Nephron (organoid): ENCODE measurements around the gene UBE2Q2.
"Not testable (repeated sequence)": the region's sequence is repeated elsewhere in the genome, so short reads cannot be mapped to it uniquely, and the experiment has no call there.

Experiments
- H3K27ac Mint-ChIP-seq, 3 experiments: 2 replicates each; pipeline ENCODE4 v1.8.0; 2020; ENCODE audit warnings: mixed read lengths in 3 of 3, mild to moderate bottlenecking in 2 of 3, moderate library complexity in 1 of 3
- H3K27me3 Mint-ChIP-seq: 2 replicates; pipeline ENCODE4 v1.8.0; 2021; ENCODE audit warnings: low read depth, mild to moderate bottlenecking, moderate library complexity, mixed read lengths
- H3K36me3 Mint-ChIP-seq: 2 replicates; pipeline ENCODE4 v1.8.0; 2020; ENCODE audit warnings: low read depth, mixed read lengths
- H3K4me1 Mint-ChIP-seq: 2 replicates; pipeline ENCODE4 v1.8.0; 2020; ENCODE audit warnings: mixed read lengths
- H3K4me3 Mint-ChIP-seq, 3 experiments: 2 replicates each; pipeline ENCODE4 v1.8.0; 2020; ENCODE audit warnings: mild to moderate bottlenecking in 3 of 3, mixed read lengths in 3 of 3, moderate library complexity in 2 of 3
- H3K9me3 Mint-ChIP-seq: 2 replicates; pipeline ENCODE4 v1.8.0; 2020; ENCODE audit warnings: mixed read lengths
- CTCF ChIP-seq, 3 experiments: fragments of 200-600 bp; sonication (generic); IDR thresholded peaks; one replicate each; pipeline ENCODE4 v1.5.0; 2021; ENCODE audit warnings: antibody characterized with exemption in 3 of 3; ENCODE audit not compliant: unreplicated experiment in 3 of 3

The UBE2Q2 gene

GRCh38 chr15:75857886-75858285 lies 14.6 kb downstream of the UBE2Q2 start:
- Mint-ChIP-seq H3K36me3 (peaks cover 52% of the 10 kb centered on the region), H3K4me1 (no peaks in the 10 kb centered on the region), H3K9me3 (no peaks in the 10 kb centered on the region), H3K27ac (no peak overlapping the region), H3K27me3 (no peaks in the 10 kb centered on the region), H3K4me3 (no peak overlapping the region)
- TF ChIP-seq CTCF (IDR thresholded peaks at IDR 0.05; ENCODE audit: unreplicated experiment in 3 of 3): no peak

- no peak for TF ChIP-seq CTCF (IDR thresholded peaks at IDR 0.05; ENCODE audit: unreplicated experiment in 3 of 3)
- Mint-ChIP-seq H3K36me3 (peaks cover 51% of the 10 kb centered on the region), H3K27me3 (no peaks in the 10 kb centered on the region), H3K9me3 (no peaks in the 10 kb centered on the region), H3K4me3 (no peak overlapping the region), H3K27ac (no peak overlapping the region), H3K4me1 (peaks cover 4% of the 10 kb centered on the region)
These were observed 18.6 kb downstream of the UBE2Q2 start for GRCh38 chr15:75861750-75862402.

- H3K36me3 Mint-ChIP-seq: peaks cover 47% of the 10 kb centered on the region
- no peaks in the 10 kb centered on the region for H3K27me3 Mint-ChIP-seq
- TF ChIP-seq CTCF (IDR thresholded peaks at IDR 0.05; ENCODE audit: unreplicated experiment in 3 of 3): no peak
- no peaks in the 10 kb centered on the region for H3K9me3 Mint-ChIP-seq
- peaks cover 4% of the 10 kb centered on the region for H3K4me1 Mint-ChIP-seq
- H3K27ac Mint-ChIP-seq: no peak overlapping the region
- no peak overlapping the region for H3K4me3 Mint-ChIP-seq
These were observed 19.5 kb downstream of the UBE2Q2 start for GRCh38 chr15:75862796-75863195.

GRCh38 chr15:75864213-75865059 lies 21.2 kb downstream of the UBE2Q2 start:
- no peak overlapping the region for H3K4me3 Mint-ChIP-seq
- peaks cover 4% of the 10 kb centered on the region for H3K4me1 Mint-ChIP-seq
- no peaks in the 10 kb centered on the region for H3K9me3 Mint-ChIP-seq
- TF ChIP-seq CTCF (IDR thresholded peaks at IDR 0.05; ENCODE audit: unreplicated experiment in 3 of 3): no peak
- peaks cover 37% of the 10 kb centered on the region for H3K36me3 Mint-ChIP-seq
- no peak overlapping the region for H3K27ac Mint-ChIP-seq
- H3K27me3 Mint-ChIP-seq: no peaks in the 10 kb centered on the region

GRCh38 chr15:75866045-75866444 lies 22.8 kb downstream of the UBE2Q2 start:
- H3K4me3 Mint-ChIP-seq, H3K4me1 Mint-ChIP-seq: not testable (repeated sequence)

GRCh38 chr15:75866916-75867315 lies 23.7 kb downstream of the UBE2Q2 start:
- H3K4me1 Mint-ChIP-seq: peaks cover 4% of the 10 kb centered on the region
- no peak for TF ChIP-seq CTCF (IDR thresholded peaks at IDR 0.05; ENCODE audit: unreplicated experiment in 3 of 3)
- no peaks in the 10 kb centered on the region for H3K27me3 Mint-ChIP-seq
- no peaks in the 10 kb centered on the region for H3K9me3 Mint-ChIP-seq
- no peak overlapping the region for H3K27ac Mint-ChIP-seq
- peaks cover 30% of the 10 kb centered on the region for H3K36me3 Mint-ChIP-seq
- H3K4me3 Mint-ChIP-seq: no peak overlapping the region

More at GRCh38 chr15:75866045-75866444, 22.8 kb downstream of the UBE2Q2 start:
- not testable (repeated sequence) for H3K9me3 Mint-ChIP-seq, H3K27me3 Mint-ChIP-seq, H3K27ac Mint-ChIP-seq
- peaks cover 34% of the 10 kb centered on the region for H3K36me3 Mint-ChIP-seq
